H9 (cell line): Measurements from ENCODE around the gene TUT4. TPM values are rescaled to one million over a fixed set of nuclear protein-coding genes. Genes with fewer than 3 reads are reported as not detected.

Experiments used
- DNase-seq: peaks from one replicate; pipeline ENCODE4 v3.0.0-alpha.2; 2017
- H2AFZ ChIP-seq: one replicate; pipeline ENCODE4 v1.6.1; 2013; ENCODE audit warnings: mild to moderate bottlenecking, low read length, control low read depth, moderate library complexity
- H2AK5ac ChIP-seq: 2 replicates; pipeline ENCODE4 v1.6.1; 2013; ENCODE audit warnings: low read length, control low read depth, mixed read lengths; ENCODE audit not compliant: insufficient read length
- H2BK120ac ChIP-seq: one replicate; pipeline ENCODE4 v1.6.1; 2013; ENCODE audit warnings: low read depth, mild to moderate bottlenecking, low read length, control low read depth, inconsistent platforms; ENCODE audit not compliant: poor library complexity, severe bottlenecking
- H2BK12ac ChIP-seq: 2 replicates; pipeline ENCODE4 v1.6.1; 2013; ENCODE audit warnings: low read length, control low read depth, mixed read lengths, low read depth; ENCODE audit not compliant: insufficient read length
- H2BK15ac ChIP-seq: 2 replicates; pipeline ENCODE4 v1.6.1; 2013; ENCODE audit warnings: low read depth, low read length, control low read depth
- H2BK20ac ChIP-seq: one replicate; pipeline ENCODE4 v1.6.1; 2013; ENCODE audit warnings: low read depth, mild to moderate bottlenecking, low read length, control low read depth, inconsistent platforms; ENCODE audit not compliant: poor library complexity, severe bottlenecking
- H2BK5ac ChIP-seq: 2 replicates; pipeline ENCODE4 v1.6.1; 2013; ENCODE audit warnings: low read length, control low read depth, mixed read lengths; ENCODE audit not compliant: insufficient read length
- H3K14ac ChIP-seq: 2 replicates; pipeline ENCODE4 v1.6.1; 2013; ENCODE audit warnings: low read length, control low read depth; ENCODE audit not compliant: insufficient read depth
- H3K18ac ChIP-seq: 2 replicates; pipeline ENCODE4 v1.6.1; 2013; ENCODE audit warnings: low read depth, mild to moderate bottlenecking, mixed read lengths, low read length, control low read depth; ENCODE audit not compliant: insufficient read length
- H3K23ac ChIP-seq: 2 replicates; pipeline ENCODE4 v1.6.1; 2013; ENCODE audit warnings: low read length, control low read depth, mixed read lengths, low read depth; ENCODE audit not compliant: insufficient read length
- H3K23me2 ChIP-seq: 2 replicates; pipeline ENCODE4 v1.6.1; 2013; ENCODE audit warnings: low read depth, mild to moderate bottlenecking, mixed read lengths, low read length, control low read depth; ENCODE audit not compliant: insufficient read length, poor library complexity, severe bottlenecking
- H3K27ac ChIP-seq: 2 replicates; pipeline ENCODE4 v1.5.1; 2013; ENCODE audit warnings: low read length, control low read depth, mixed read lengths, low read depth; ENCODE audit not compliant: insufficient read length
- H3K27me3 ChIP-seq: 2 replicates; pipeline ENCODE4 v1.6.1; 2013; ENCODE audit warnings: low read length, control low read depth, inconsistent platforms; ENCODE audit not compliant: insufficient read depth
- H3K4ac ChIP-seq: 2 replicates; pipeline ENCODE4 v1.6.1; 2013; ENCODE audit warnings: low read depth, mild to moderate bottlenecking, control low read depth, inconsistent platforms, low read length, moderate library complexity
- H3K4me1 ChIP-seq: 2 replicates; pipeline ENCODE4 v1.6.1; 2013; ENCODE audit warnings: low read length, control low read depth, inconsistent platforms; ENCODE audit not compliant: insufficient read depth
- H3K4me2 ChIP-seq: 2 replicates; pipeline ENCODE4 v1.6.1; 2013; ENCODE audit warnings: low read length, control low read depth, mixed read lengths; ENCODE audit not compliant: insufficient read length, insufficient read depth
- H3K56ac ChIP-seq: 2 replicates; pipeline ENCODE4 v1.6.1; 2013; ENCODE audit warnings: low read depth, mild to moderate bottlenecking, mixed read lengths, low read length, control low read depth; ENCODE audit not compliant: insufficient read length
- H3K79me1 ChIP-seq: 2 replicates; pipeline ENCODE4 v1.6.1; 2013; ENCODE audit warnings: low read depth, mild to moderate bottlenecking, moderate library complexity, low read length, control low read depth, inconsistent platforms; ENCODE audit not compliant: insufficient read depth, poor library complexity, severe bottlenecking
- H3K79me2 ChIP-seq: 2 replicates; pipeline ENCODE4 v1.6.1; 2013; ENCODE audit warnings: low read length, control low read depth, inconsistent platforms; ENCODE audit not compliant: insufficient read depth
- H3K9ac ChIP-seq: 2 replicates; pipeline ENCODE4 v1.6.1; 2013; ENCODE audit warnings: low read length, control low read depth, mixed read lengths; ENCODE audit not compliant: insufficient read length; ENCODE audit errors: extremely low read depth
- H3K9me3 ChIP-seq: one replicate; pipeline ENCODE4 v1.6.1; 2013; ENCODE audit warnings: low read depth, low read length, inconsistent platforms; ENCODE audit not compliant: control insufficient read depth
- H3T11ph ChIP-seq: one replicate; pipeline ENCODE4 v1.6.1; 2013; ENCODE audit warnings: mild to moderate bottlenecking, low read length, control low read depth, inconsistent platforms
- H4K20me1 ChIP-seq: one replicate; pipeline ENCODE4 v1.6.1; 2013; ENCODE audit not compliant: control insufficient read depth, insufficient read length, insufficient read depth
- H4K5ac ChIP-seq: 2 replicates; pipeline ENCODE4 v1.6.1; 2013; ENCODE audit warnings: low read depth, mild to moderate bottlenecking, mixed read lengths, low read length, control low read depth; ENCODE audit not compliant: insufficient read length
- H4K8ac ChIP-seq: replicated peaks from 2 replicates; pipeline ENCODE4 v1.6.1; 2013; ENCODE audit warnings: low read length, control low read depth, mixed read lengths, low read depth; ENCODE audit not compliant: insufficient read length
- H4K91ac ChIP-seq: 2 replicates; pipeline ENCODE4 v1.6.1; 2013; ENCODE audit warnings: low read depth, mild to moderate bottlenecking, moderate library complexity, mixed read lengths, low read length, control low read depth; ENCODE audit not compliant: insufficient read length
- H3K27ac Mint-ChIP-seq, 3 experiments: 2 replicates in 2 of 3; 3 replicates in 1 of 3; pipeline ENCODE4 v1.8.0; 2020 to 2021; ENCODE audit warnings: mixed read lengths in 3 of 3, mild to moderate bottlenecking in 1 of 3, moderate library complexity in 1 of 3
- H3K27me3 Mint-ChIP-seq: 2 replicates; pipeline ENCODE4 v1.8.0; 2021; ENCODE audit warnings: low read depth, mild to moderate bottlenecking, moderate library complexity, mixed read lengths
- H3K36me3 Mint-ChIP-seq, 3 experiments: 2 replicates in 2 of 3; 3 replicates in 1 of 3; pipeline ENCODE4 v1.8.0; 2020 to 2021; ENCODE audit warnings: low read depth in 3 of 3, mixed read lengths in 3 of 3; ENCODE audit not compliant: insufficient read depth in 1 of 3
- H3K4me1 Mint-ChIP-seq, 2 experiments: 2 replicates each; pipeline ENCODE4 v1.8.0; 2020; ENCODE audit warnings: mixed read lengths in 2 of 2
- H3K4me3 Mint-ChIP-seq, 2 experiments: 2 replicates in 1 of 2; 3 replicates in 1 of 2; pipeline ENCODE4 v1.8.0; 2020 to 2021; ENCODE audit warnings: mild to moderate bottlenecking in 2 of 2, mixed read lengths in 2 of 2, moderate library complexity in 1 of 2
- H3K9me3 Mint-ChIP-seq, 2 experiments: 2 replicates in 1 of 2; 3 replicates in 1 of 2; pipeline ENCODE4 v1.8.0; 2020; ENCODE audit warnings: mild to moderate bottlenecking in 2 of 2, mixed read lengths in 2 of 2, moderate library complexity in 1 of 2
- CTCF ChIP-seq: fragments of 200-600 bp; sonication (generic); conservative IDR thresholded peaks from 3 replicates; pipeline ENCODE4 v1.8.0; 2021; ENCODE audit warnings: antibody characterized with exemption, mild to moderate bottlenecking
- WGBS: extraction: QIAGEN DNeasy Blood & Tissue Kit; methylation state at CpG from one replicate; pipeline ENCODE4 v1.1.7; 2013; ENCODE audit warnings: missing lambda C conversion rate, low lambda C conversion rate, mixed read lengths; ENCODE audit not compliant: insufficient read length; ENCODE audit errors: extremely low coverage; 5-methylcytosine and 5-hydroxymethylcytosine counted together
- total RNA-seq: library from RNA; stranded (reverse); gene quantifications from 2 replicates; pipeline ENCODE4 v1.2.1, GENCODE V29; 2021

The TUT4 gene
- total RNA-seq, 1 experiment from 2014 or later, result 59.3 TPM

GRCh38 chr1:52580283-52580682 is 27.4 kb upstream of the TUT4 start:
- H3K9me3 ChIP-seq, result no peaks in the 10 kb centered on the region
- H3K56ac ChIP-seq, result no peak overlapping the region
- no peaks in the 10 kb centered on the region for H4K20me1 ChIP-seq
- no peaks in the 10 kb centered on the region; the same call in 1 of the 2 replicates for H3K27me3 ChIP-seq
- H2BK120ac ChIP-seq, result no peak overlapping the region
- H3K4me2 ChIP-seq, result no peak overlapping the region
- WGBS, result no CpG with 5 or more reads among the region's 3 CpGs
- H3K27ac ChIP-seq, result no peak overlapping the region
- no peak overlapping the region for H3K14ac ChIP-seq
- H3K4ac ChIP-seq, result no peak overlapping the region
- Mint-ChIP-seq H3K27ac (no peak overlapping the region), H3K4me3 (no peak overlapping the region), H3K27me3 (peaks cover 4% of the 10 kb centered on the region; the same call in 1 of the 2 replicates), H3K4me1 (peaks cover 3% of the 10 kb centered on the region in 2 experiments; a peak in 1 of 4 replicates), H3K9me3 (no peaks in the 10 kb centered on the region), H3K36me3 (no peaks in the 10 kb centered on the region)
- no peak overlapping the region for H3K18ac ChIP-seq
- H3K9ac ChIP-seq, result no peak overlapping the region
- H3T11ph ChIP-seq, result no peak overlapping the region
- H4K8ac ChIP-seq, result no peak overlapping the region
- no peak overlapping the region for H2BK20ac ChIP-seq
- no peak overlapping the region for H2AK5ac ChIP-seq
- DNase-seq, result no peak
- H3K4me1 ChIP-seq, result no peaks in the 10 kb centered on the region
- no peaks in the 10 kb centered on the region for H3K79me1 ChIP-seq
- no peak overlapping the region for H2BK5ac ChIP-seq
- no peak overlapping the region for H2BK15ac ChIP-seq
- no peak overlapping the region for H2BK12ac ChIP-seq
- H3K23ac ChIP-seq, result no peak overlapping the region
- no peak overlapping the region for H4K91ac ChIP-seq
- H3K23me2 ChIP-seq, result no peaks in the 10 kb centered on the region
- no peak overlapping the region for H2AFZ ChIP-seq
- no peaks in the 10 kb centered on the region for H3K79me2 ChIP-seq
- no peak overlapping the region for H4K5ac ChIP-seq
- TF ChIP-seq CTCF, result no peak
